ENCODE measurements around the gene SYAP1. TPM values are rescaled to one million over a fixed set of nuclear protein-coding genes. Genes with fewer than 3 reads are reported as not detected.

SYAP1 gene, protein sequence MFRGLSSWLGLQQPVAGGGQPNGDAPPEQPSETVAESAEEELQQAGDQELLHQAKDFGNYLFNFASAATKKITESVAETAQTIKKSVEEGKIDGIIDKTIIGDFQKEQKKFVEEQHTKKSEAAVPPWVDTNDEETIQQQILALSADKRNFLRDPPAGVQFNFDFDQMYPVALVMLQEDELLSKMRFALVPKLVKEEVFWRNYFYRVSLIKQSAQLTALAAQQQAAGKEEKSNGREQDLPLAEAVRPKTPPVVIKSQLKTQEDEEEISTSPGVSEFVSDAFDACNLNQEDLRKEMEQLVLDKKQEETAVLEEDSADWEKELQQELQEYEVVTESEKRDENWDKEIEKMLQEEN
- 10 to 100 TPM; 16.7 to 28.6 (median 19.3) TPM for total RNA-seq

- H3K27me3 Mint-ChIP-seq (ENCODE audit: low read depth) = no peaks in the 10 kb centered on the region
- peaks cover 26% of the 10 kb centered on the region for H3K4me1 Mint-ChIP-seq (ENCODE audit: low read depth)
- no peaks in the 10 kb centered on the region for H3K9me3 Mint-ChIP-seq
- peak; percentile 96 for DNase-seq
- ATAC-seq = peak; percentile 97
- peaks cover 3% of the 10 kb centered on the region for H3K36me3 Mint-ChIP-seq (ENCODE audit: insufficient read depth)
- peak within 1 kb of the TSS; percentile 91 for H3K4me3 Mint-ChIP-seq
Observed at GRCh38 chrX:16719334-16720084, at the start of gene SYAP1. Gene SYAP1, plus strand, starts transcription at chrX:16719612. Its CDS starts 113 bp downstream, at chrX:16719725.

- Mint-ChIP-seq H3K4me1 (ENCODE audit: low read depth) (no peaks in the 10 kb centered on the region), H3K27me3 (ENCODE audit: low read depth) (no peaks in the 10 kb centered on the region), H3K9me3 (no peaks in the 10 kb centered on the region), H3K36me3 (ENCODE audit: insufficient read depth) (no peaks in the 10 kb centered on the region), H3K4me3 (no peak overlapping the region)
- ATAC-seq (no peak), DNase-seq (no peak)
Observed at GRCh38 chrX:16671005-16671404, 48.4 kb upstream of the SYAP1 start.

DNA sequence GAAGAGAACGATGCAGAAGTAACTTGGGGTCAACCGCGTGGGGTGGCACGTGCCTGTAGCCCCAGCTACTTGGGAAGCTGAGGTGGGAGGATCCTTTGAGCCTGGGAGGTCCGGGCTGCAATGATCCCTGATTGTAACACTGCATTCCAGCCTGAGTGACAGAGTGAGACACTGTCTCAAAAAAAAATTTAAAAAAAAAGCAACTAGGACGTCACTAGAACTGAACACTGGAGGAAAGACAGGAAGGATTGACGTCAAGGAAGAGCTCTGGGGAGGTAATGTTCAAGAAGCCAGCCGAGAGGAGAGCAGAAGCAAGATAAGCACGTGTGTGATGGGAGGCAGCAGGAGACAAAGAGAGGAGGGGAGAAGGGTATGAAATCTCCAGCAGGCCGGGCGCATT, 40.7 kb upstream of the SYAP1 start:
- no peak for ATAC-seq
- DNase-seq = no peak
- peaks cover 6% of the 10 kb centered on the region for H3K36me3 Mint-ChIP-seq (ENCODE audit: insufficient read depth)
- H3K4me3 Mint-ChIP-seq = no peak overlapping the region
- H3K4me1 Mint-ChIP-seq (ENCODE audit: low read depth) = no peaks in the 10 kb centered on the region
- no peaks in the 10 kb centered on the region for H3K27me3 Mint-ChIP-seq (ENCODE audit: low read depth)
- no peaks in the 10 kb centered on the region for H3K9me3 Mint-ChIP-seq

- Mint-ChIP-seq H3K36me3 (ENCODE audit: insufficient read depth) (peaks cover 6% of the 10 kb centered on the region), H3K4me1 (ENCODE audit: low read depth) (no peaks in the 10 kb centered on the region), H3K9me3 (no peaks in the 10 kb centered on the region), H3K27me3 (ENCODE audit: low read depth) (no peaks in the 10 kb centered on the region), H3K4me3 (no peak overlapping the region)
- no peak for ATAC-seq
- no peak for DNase-seq
Observed at GRCh38 chrX:16683007-16683664, 36.3 kb upstream of the SYAP1 start.

- no peaks in the 10 kb centered on the region for H3K27me3 Mint-ChIP-seq (ENCODE audit: low read depth)
- H3K9me3 Mint-ChIP-seq = no peaks in the 10 kb centered on the region
- ATAC-seq = no peak
- no peaks in the 10 kb centered on the region for H3K36me3 Mint-ChIP-seq (ENCODE audit: insufficient read depth)
- no peak overlapping the region for H3K4me3 Mint-ChIP-seq
- no peak for DNase-seq
- H3K4me1 Mint-ChIP-seq (ENCODE audit: low read depth) = no peaks in the 10 kb centered on the region
Observed at GRCh38 chrX:16687514-16687913, 31.9 kb upstream of the SYAP1 start.

DNA sequence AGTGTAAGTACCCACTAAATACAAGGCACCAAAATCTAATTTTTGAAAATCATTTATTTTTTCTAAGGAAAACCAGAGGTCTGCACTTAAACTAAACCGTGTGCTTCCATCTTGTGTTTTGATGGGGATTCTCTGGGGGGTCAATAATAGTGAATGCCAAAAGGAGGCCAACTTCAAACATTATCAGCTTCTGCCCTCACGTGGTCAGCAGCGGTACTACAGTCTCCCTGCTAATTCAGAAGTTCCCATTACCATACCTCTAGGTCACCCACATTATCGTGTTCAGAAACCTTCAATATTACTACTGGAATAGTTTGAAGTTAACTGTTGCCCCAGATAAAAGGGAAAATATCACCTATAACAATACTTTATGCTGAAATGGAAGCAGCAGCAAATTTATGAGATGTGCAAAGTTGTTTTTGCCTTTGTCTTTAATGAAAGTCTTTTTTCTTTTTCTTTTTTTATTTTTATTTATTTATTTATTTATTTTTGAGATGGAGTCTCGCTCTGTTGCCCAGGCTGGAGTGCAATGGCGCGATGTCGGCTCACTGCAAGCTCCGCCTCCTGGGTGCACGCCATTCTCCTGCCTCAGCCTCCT, 24.2 kb upstream of the SYAP1 start:
- no peaks in the 10 kb centered on the region for H3K4me1 Mint-ChIP-seq (ENCODE audit: low read depth)
- no peak overlapping the region for H3K4me3 Mint-ChIP-seq
- no peaks in the 10 kb centered on the region for H3K9me3 Mint-ChIP-seq
- DNase-seq (peak; percentile 69), ATAC-seq (peak in 1 of 2 donors; percentile 71)
- H3K36me3 Mint-ChIP-seq (ENCODE audit: insufficient read depth) = no peaks in the 10 kb centered on the region
- no peaks in the 10 kb centered on the region for H3K27me3 Mint-ChIP-seq (ENCODE audit: low read depth)

GRCh38 chrX:16696956-16697355, 22.5 kb upstream of the SYAP1 start:
- Mint-ChIP-seq H3K4me1 (ENCODE audit: low read depth) (no peaks in the 10 kb centered on the region), H3K36me3 (ENCODE audit: insufficient read depth) (no peaks in the 10 kb centered on the region), H3K4me3 (no peak overlapping the region), H3K9me3 (no peaks in the 10 kb centered on the region), H3K27me3 (ENCODE audit: low read depth) (no peaks in the 10 kb centered on the region)
- DNase-seq (no peak), ATAC-seq (no peak)

GRCh38 chrX:16699389-16699788, 20.0 kb upstream of the SYAP1 start:
- Mint-ChIP-seq H3K4me1 (ENCODE audit: low read depth) (no peaks in the 10 kb centered on the region), H3K27me3 (ENCODE audit: low read depth) (no peaks in the 10 kb centered on the region), H3K36me3 (ENCODE audit: insufficient read depth) (no peaks in the 10 kb centered on the region), H3K4me3 (no peak overlapping the region), H3K9me3 (no peaks in the 10 kb centered on the region)
- ATAC-seq (no peak), DNase-seq (no peak)

GRCh38 chrX:16700734-16701133, 18.7 kb upstream of the SYAP1 start:
- ATAC-seq = no peak
- Mint-ChIP-seq H3K36me3 (ENCODE audit: insufficient read depth) (no peaks in the 10 kb centered on the region), H3K4me1 (ENCODE audit: low read depth) (no peaks in the 10 kb centered on the region), H3K27me3 (ENCODE audit: low read depth) (no peaks in the 10 kb centered on the region), H3K4me3 (no peak overlapping the region), H3K9me3 (no peaks in the 10 kb centered on the region)
- no peak for DNase-seq

GRCh38 chrX:16702700-16703599, 16.5 kb upstream of the SYAP1 start:
- DNase-seq = no peak
- Mint-ChIP-seq H3K4me1 (ENCODE audit: low read depth) (no peaks in the 10 kb centered on the region), H3K27me3 (ENCODE audit: low read depth) (no peaks in the 10 kb centered on the region), H3K9me3 (no peaks in the 10 kb centered on the region), H3K4me3 (no peak overlapping the region), H3K36me3 (ENCODE audit: insufficient read depth) (no peaks in the 10 kb centered on the region)
- no peak for ATAC-seq

DNA sequence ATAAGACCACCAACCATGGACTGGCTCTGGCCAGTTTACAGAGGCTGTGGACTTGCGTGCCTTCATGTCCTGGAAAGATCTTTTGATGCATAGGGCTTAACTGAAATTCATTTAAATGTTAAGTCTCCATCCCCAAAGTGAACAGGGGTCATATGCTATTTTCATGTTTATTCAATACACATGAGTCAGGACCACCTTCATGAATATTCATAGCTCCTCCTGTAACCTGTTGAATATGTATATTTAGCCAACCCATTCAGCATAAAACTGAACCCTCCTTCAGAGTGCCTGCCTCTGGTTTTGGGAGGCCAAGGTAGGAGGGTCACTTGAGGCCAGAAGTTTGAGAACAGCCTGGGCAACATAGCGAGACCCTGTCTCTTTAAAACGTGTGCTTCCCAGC, 14.0 kb upstream of the SYAP1 start:
- H3K4me1 Mint-ChIP-seq (ENCODE audit: low read depth) = no peaks in the 10 kb centered on the region
- peaks cover 1% of the 10 kb centered on the region for H3K36me3 Mint-ChIP-seq (ENCODE audit: insufficient read depth)
- no peaks in the 10 kb centered on the region for H3K27me3 Mint-ChIP-seq (ENCODE audit: low read depth)
- H3K4me3 Mint-ChIP-seq = no peak overlapping the region
- H3K9me3 Mint-ChIP-seq = no peaks in the 10 kb centered on the region
- DNase-seq (no peak), ATAC-seq (no peak)

GRCh38 chrX:16708016-16708415, 11.4 kb upstream of the SYAP1 start:
- no peak for ATAC-seq
- Mint-ChIP-seq H3K4me3 (no peak overlapping the region), H3K9me3 (no peaks in the 10 kb centered on the region), H3K36me3 (ENCODE audit: insufficient read depth) (peaks cover 1% of the 10 kb centered on the region), H3K27me3 (ENCODE audit: low read depth) (no peaks in the 10 kb centered on the region), H3K4me1 (ENCODE audit: low read depth) (peaks cover 7% of the 10 kb centered on the region)
- DNase-seq = no peak

DNA sequence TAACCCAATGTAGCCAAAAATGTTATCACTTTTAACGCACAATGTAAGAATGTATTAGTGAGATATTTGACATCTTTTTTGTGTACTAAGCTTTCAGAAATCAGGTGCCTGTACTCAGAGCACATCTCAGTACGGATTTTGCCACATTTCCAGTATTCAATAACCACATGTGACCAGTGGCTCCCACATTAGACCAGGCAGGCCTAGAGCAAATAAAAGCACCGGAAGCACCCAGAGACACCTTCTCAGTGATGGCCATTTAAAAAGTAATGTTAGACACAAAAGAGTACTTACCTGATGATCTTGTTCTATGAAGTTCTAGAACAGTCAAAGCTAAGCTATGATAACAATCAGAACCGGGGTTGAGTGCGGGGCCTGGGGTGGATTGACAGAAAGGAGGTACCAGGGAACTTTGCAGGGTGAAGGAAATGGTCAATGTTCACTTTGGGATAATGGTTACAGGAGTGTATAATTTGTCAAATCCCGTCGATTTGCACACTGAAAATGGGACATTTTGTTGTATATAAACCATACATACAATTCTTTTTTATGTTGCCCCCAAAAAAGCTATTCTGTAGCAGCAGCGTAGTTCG, 8.1 kb upstream of the SYAP1 start:
- H3K4me1 Mint-ChIP-seq (ENCODE audit: low read depth) = peaks cover 7% of the 10 kb centered on the region
- peak overlapping the region; percentile 71 for H3K4me3 Mint-ChIP-seq
- no peak for DNase-seq
- ATAC-seq = no peak
- no peaks in the 10 kb centered on the region for H3K9me3 Mint-ChIP-seq
- no peaks in the 10 kb centered on the region for H3K27me3 Mint-ChIP-seq (ENCODE audit: low read depth)
- peaks cover 1% of the 10 kb centered on the region for H3K36me3 Mint-ChIP-seq (ENCODE audit: insufficient read depth)
